ENCODE data around the gene SLC51B.
"Not testable (repeated sequence)": the region's sequence is repeated elsewhere in the genome, so short reads cannot be mapped to it uniquely, and the experiment has no call there.

Gene SLC51B

DNA sequence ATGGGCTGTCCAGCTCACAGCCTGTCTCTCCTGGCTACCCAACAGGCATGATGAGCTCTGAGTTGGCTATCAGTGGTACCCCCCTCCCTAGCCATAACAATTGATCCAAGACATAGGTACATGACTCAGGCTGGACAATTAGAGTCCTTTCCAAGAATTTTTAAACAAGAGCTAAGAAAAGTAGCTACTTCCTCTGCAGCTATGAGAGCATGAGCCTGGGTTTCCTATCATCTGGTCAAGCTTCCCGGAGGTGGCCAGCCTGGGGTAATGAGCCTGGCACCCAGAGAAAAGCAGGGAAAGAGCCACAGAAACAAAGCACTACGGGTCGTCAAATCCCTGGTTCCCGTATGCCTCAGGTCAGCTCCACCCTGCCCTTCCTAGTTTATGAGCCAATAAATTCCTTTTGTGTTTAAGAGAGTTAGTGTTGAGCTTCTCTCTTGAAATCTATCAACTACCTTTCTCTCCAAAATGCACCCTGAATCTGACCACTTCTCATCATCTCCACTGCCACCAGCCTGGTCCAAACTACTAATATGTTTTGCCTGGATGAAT lies 2.3 kb upstream of the SLC51B start:
- DNase-seq, result no peak

GRCh38 chr15:65044218-65044617 lies 969 bp upstream of the SLC51B start:
- not testable (repeated sequence) for DNase-seq

DNA sequence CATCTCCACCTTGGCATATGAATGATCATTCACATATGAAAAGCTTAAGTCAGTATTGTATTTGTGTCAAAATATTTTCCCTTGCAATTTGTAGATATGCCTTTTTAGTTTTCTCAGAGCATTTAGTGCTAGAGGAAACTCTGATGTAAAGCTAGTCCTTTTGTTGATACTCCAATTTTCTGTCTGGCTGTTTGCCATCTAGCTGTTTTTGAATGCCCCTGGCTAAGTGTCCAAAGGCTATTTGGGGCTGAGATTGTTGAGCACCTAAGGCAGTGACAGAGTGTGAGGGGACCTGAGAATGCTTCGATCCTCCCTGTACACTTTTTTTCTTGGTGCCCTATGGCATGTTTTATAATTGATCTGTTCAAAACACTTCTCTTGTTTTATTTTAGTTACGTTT lies 3.1 kb downstream of the SLC51B start:
- DNase-seq, result no peak

DNA sequence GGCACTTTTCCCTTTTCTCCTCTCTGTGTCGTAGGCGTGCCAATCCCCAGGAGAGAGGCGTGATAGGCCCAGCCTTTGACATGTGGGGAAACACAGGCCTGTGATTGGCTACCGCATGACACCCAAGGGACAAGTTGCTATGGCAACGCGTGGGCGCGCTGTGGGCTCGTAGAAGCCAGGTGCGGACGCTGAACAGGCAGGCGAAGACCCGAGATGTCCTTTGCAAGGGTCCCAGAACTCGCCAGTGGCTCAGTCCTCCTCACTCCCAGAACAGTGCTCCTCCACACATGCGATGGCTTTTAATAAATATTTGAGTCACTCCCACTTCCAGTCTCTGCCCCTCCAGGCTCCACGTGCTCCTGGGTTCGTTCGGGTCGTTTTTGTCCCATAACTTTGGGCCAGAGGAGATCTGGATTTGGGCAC lies 4.2 kb downstream of the SLC51B start:
- DNase-seq, result peak; percentile 87

DNA sequence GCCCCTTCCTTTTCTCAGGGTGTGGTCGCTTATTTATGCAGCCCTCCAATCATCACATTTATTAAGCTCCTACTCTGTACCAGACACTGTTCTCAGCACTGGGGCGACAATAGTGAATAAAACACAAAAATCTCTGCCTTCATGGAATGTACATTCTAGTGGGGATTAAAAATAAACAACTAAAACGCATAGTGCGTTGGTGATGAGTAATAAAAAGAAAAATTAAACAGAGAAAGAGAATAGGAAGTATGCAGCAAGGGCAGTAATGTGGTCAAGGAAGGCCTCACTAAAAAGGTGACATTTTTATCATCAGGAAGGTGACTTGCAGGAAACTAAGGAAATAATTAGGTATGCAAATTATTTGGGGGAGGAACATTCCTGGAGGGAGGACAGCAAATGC lies 5.1 kb downstream of the SLC51B start:
- DNase-seq, result no peak

DNA sequence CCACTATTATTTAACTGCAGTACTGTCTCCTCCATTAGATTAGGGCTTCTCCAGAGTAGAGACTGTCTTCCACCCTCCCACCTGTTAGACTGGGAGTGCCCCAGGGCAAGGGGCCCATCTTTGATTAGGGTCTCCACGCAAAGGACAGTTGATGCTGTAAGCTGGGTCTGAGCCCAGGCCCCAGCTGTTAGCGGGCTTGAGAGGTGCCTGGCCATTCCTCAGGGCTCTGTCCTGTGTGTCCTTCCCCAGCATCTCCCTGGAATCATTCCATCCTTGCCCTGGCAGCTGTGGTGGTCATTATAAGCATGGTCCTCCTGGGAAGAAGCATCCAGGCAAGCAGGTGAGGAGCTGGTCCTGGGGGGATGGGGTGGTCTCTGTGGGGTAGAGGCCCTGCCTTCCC lies 6.1 kb downstream of the SLC51B start:
- no peak for DNase-seq

GRCh38 chr15:65052956-65053355 lies 7.8 kb downstream of the SLC51B start:
- DNase-seq, result no peak

- DNase-seq, result peak; percentile 8
These were observed 9.4 kb downstream of the SLC51B start for GRCh38 chr15:65054333-65055200.

- no peak for DNase-seq
These were observed 10.1 kb downstream of the SLC51B start for GRCh38 chr15:65055201-65055870.

DNA sequence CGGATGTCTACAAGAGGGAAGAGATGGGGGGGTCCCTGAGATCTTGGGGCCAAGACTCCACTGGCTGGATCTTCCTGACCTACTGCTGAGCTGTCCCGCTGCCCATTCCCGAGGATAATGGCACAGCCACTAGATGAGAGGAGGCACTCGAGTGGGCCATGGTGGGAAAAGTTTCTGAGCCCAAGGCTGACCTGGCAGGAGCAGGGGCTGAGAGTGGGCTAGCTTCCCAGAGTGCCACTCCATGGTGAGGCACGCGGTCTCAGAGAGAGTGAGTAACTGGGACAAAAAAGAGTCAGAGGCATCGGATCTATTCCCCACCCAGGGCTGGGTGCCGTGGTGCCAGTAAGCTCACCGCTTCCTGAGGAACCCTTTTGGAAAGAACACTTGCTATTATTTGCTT lies 10.9 kb downstream of the SLC51B start:
- DNase-seq, result no peak

DNA sequence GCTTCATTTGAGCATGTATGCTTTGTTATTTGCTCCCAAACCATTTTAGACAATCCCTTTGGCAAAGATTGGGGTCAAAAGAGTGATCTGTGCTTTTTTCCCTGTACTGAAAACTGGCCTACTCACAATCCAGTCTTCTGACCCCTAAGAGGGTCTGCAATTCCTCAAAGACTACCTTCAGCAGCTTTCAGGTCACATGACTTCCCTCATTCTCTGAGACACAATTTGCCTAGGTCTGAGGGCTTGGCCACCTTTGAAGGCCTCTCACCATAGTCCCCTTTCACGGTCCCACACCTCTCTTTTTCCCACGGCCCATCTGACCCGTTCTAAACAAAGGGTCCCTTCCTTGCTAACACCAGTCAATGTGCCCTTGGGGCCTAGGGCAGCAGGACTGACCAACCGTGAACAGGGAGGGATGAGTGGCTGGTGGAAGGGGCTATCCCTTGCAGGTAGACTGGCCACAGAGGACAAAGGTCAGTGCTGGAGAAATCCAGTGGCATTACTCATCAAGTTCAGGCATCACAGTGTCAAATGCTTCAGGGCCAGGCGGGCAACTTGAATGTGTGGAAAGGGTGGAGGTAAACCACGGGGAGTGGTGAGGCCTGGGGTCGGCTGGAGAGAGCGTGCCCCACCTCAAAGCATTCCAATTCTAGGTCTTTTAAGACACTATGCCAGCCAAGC lies 11.8 kb downstream of the SLC51B start:
- DNase-seq, result no peak

- DNase-seq, result no peak
These were observed 12.4 kb downstream of the SLC51B start for GRCh38 chr15:65057549-65057940.

DNA sequence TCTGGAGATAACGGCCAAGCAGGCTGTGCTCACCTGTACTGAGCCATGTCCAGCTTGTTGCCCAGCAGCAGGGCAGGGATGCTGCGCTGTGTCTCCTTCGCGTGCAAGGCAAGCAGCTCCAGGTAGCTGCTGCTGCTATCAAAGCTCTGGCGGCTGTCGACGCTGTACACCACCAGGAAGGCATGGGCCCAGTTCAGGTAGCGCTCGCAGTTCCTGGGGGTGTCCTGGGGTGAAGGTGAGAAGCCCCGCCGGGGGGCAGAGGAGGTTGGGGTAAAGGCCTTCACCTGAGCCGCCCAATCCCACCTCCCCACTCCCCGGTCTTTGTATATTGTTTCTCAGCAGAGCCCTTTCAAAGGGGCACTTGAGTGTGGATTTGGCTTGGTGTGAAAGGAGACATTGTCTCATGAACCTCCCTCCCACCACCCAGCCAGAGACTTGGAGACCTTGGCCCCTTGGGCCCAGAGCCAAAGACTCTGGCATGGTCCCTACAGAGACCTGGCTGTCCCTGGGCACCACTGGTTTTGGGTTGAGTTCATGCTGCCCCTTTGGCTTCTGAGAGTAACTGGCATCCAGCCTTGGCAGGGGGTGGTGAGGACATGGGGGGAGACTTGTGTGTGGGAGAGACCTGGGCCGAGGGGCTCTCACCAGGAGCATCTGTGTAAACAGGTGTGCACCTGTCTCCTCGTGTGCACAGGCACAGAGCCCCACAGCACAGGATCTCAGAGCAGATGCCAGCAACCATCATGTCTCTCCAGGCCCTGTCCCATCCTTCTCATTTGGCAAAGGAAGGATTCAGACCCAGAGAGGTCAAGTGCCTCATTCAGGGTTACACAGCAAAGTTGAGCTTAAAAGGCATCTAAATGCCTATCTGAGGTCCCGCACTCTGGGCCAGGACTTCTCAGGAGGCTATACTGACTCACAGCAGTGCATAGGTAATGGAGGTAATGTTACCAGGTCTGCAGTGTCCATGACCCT lies 13.5 kb downstream of the SLC51B start:
- DNase-seq, result no peak

GRCh38 chr15:65059369-65059750 lies 14.2 kb downstream of the SLC51B start:
- no peak for DNase-seq

DNA sequence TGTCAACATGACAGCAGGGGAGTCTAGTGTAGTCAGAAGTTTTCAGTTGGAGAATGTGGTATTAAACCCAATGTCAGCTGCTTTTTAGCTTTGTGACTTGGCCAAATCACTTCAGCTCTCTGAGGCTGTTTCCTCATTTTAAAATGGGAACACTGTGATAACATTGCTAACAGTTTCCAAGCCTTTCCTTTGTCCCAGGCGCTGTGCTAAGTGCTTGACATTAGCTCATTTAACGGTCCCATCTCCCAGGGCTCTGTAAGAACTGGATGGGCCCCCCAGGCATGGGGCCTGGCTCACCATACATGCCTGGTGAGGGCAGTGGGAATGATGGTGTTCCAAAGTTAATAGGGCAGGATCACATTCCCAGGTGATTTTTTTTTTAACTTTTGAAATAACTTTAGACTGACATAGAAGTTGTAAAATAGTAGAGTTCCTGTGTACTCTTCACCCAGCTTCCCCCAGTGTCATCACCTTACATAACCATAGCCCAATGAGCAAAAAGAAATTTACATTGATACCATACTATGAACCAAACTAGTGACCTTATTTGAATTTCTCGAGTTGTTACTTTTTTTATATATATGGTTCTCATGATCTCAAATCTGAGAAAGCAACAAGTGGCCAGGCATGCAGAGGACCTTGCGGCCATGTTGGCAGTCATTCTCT lies 14.9 kb downstream of the SLC51B start:
- DNase-seq, result no peak

GRCh38 chr15:65060641-65061397 lies 15.6 kb downstream of the SLC51B start:
- no peak for DNase-seq

GRCh38 chr15:65062061-65062460 lies 16.9 kb downstream of the SLC51B start:
- no peak for DNase-seq

GRCh38 chr15:65062726-65063125 lies 17.5 kb downstream of the SLC51B start:
- no peak for DNase-seq

- DNase-seq, result no peak
These were observed 20.9 kb downstream of the SLC51B start for GRCh38 chr15:65066001-65066634.

DNA sequence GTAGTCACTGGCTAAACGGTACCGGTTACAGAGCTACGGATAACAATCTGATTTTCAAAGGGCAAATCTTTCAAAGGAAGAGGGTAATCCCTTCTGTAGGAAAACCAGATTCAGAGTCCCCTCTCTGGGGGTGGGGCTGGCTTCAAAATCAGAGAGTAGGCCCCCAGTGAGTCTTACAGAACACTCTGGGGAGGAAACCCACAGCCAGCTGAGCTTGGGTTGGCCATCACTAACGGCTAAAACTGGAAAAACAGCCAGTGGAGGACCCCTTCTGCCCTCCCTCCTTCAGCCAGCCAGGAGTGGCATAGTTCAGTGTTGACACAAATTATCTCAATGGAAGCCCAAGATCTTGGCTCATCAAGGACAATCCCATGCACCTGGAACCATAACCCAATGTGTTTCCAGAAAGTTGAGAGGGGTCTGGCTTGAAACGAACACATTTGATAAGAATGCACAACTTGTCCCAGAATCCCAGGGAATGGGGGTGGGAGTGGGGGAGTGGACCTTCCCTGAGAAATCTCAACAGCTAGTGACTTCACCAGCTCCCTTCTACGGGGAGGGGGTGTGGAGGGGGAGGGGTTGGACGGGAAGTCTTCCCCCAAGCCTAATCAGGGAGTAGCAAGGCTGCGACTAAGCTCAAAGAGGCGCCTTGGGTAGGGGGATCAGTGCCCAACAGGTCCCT lies 21.6 kb downstream of the SLC51B start:
- no peak for DNase-seq

Data from NCI-H2029 (cell line).